K562 (cell line): ENCODE data around the gene CRADD. TPM values are rescaled to one million over a fixed set of nuclear protein-coding genes. Genes with fewer than 3 reads are reported as not detected.

Source experiments
- NCOA4 ChIP-seq: fragments of 450-650 bp; IDR thresholded peaks from 2 replicates; pipeline ENCODE4 v1.6.1; 2018; ENCODE audit warnings: mild to moderate bottlenecking; ENCODE audit not compliant: partially characterized antibody
- POLR2H ChIP-seq: IDR thresholded peaks from 2 replicates; pipeline ENCODE4 v1.6.1; 2016; ENCODE audit warnings: missing genetic modification characterization, low read depth, mild to moderate bottlenecking, control low read depth, missing compliant biosample characterization, moderate library complexity
- PURB ChIP-seq: sonication (generic); formaldehyde crosslinking; IDR thresholded peaks from 2 replicates; pipeline ENCODE4 v1.9.0; 2021; ENCODE audit warnings: low read depth, mild to moderate bottlenecking, missing genetic modification reagents
- TFAM ChIP-seq: fragments of 250-450 bp; sonication (Bioruptor Pico); conservative IDR thresholded peaks from 2 replicates; pipeline ENCODE4 v1.5.0; 2021; ENCODE audit warnings: mild to moderate bottlenecking, moderate library complexity
- ZBTB8A ChIP-seq: fragments of 450-650 bp; IDR thresholded peaks from 2 replicates; pipeline ENCODE4 v1.6.1; 2018; ENCODE audit warnings: mild to moderate bottlenecking, moderate library complexity; ENCODE audit not compliant: partially characterized antibody
- ZC3H11A ChIP-seq: IDR thresholded peaks from 2 replicates; pipeline ENCODE4 v1.6.1; 2012; ENCODE audit warnings: low read depth, low read length, improper control_type of control experiment
- ZNF263 ChIP-seq: sonication (generic); formaldehyde crosslinking; IDR thresholded peaks from 2 replicates; pipeline ENCODE4 v1.8.0; 2022; ENCODE audit warnings: mild to moderate bottlenecking, missing genetic modification reagents, borderline replicate concordance
- ZNF696 ChIP-seq: fragments of 250-450 bp; sonication (Bioruptor Pico); conservative IDR thresholded peaks from 2 replicates; pipeline ENCODE4 v1.4.0; 2020; ENCODE audit warnings: mild to moderate bottlenecking, moderate library complexity
- ZNF785 ChIP-seq: fragments of 250-450 bp; sonication (Bioruptor Pico); IDR thresholded peaks from 2 replicates; pipeline ENCODE4 v1.4.0; 2020; ENCODE audit warnings: mild to moderate bottlenecking
- polyA plus RNA-seq, 8 experiments: library from polyadenylated mRNA; depleted of rRNA in 4 of 8; stranded (reverse) in 5 of 8; unstranded in 3 of 8; fragments of >200 nt; fragmentation: Nextera tagmentation in 2 of 8; fragmentation: Illumina TruSeq in 1 of 8; extraction: Ambion mirVana in 2 of 8; extraction: Trizol in 1 of 8; gene quantifications; 2 replicates each; pipeline versions ENCODE4 v1.2.1 to v1.2.3, GENCODE V29; 2011 to 2014; ENCODE audit warnings: inconsistent platforms in 1 of 8, missing spikeins in 1 of 8
- total RNA-seq, 7 experiments: library from RNA; depleted of rRNA in 6 of 7; stranded (reverse); fragments of >200 nt in 6 of 7; fragmentation: Illumina TruSeq in 2 of 7; extraction: Trizol in 2 of 7; gene quantifications; 2 replicates each; pipeline versions ENCODE4 v1.2.1 to v1.2.3, GENCODE V29; 2011 to 2021; ENCODE audit warnings: low replicate concordance in 1 of 7
- TF ChIP-seq, protein P1 (sequence below), 2 experiments: fragments of 450-650 bp in 1 of 2; sonication (generic) in 1 of 2; formaldehyde crosslinking in 1 of 2; IDR thresholded peaks; 2 replicates each; pipeline versions ENCODE4 v1.7.1 to v1.9.0; 2016 to 2022; ENCODE audit warnings: inconsistent platforms in 1 of 2, mild to moderate bottlenecking in 1 of 2, missing genetic modification reagents in 1 of 2
- TF ChIP-seq, protein P2 (sequence below): IDR thresholded peaks from 2 replicates; pipeline ENCODE4 v1.6.1; 2012; ENCODE audit warnings: low read depth, low read length, improper control_type of control experiment, borderline replicate concordance
- TF ChIP-seq, protein P3 (sequence below), 2 experiments: fragments of 200-800 bp in 1 of 2; sonication (Bioruptor generic) in 1 of 2; sonication (generic) in 1 of 2; formaldehyde crosslinking in 1 of 2; IDR thresholded peaks in 1 of 2; conservative IDR thresholded peaks in 1 of 2; 2 replicates each; pipeline versions ENCODE4 v1.5.0 to v1.6.1; 2016 to 2020; ENCODE audit warnings: missing compliant biosample characterization in 1 of 2, missing genetic modification characterization in 1 of 2, missing genetic modification reagents in 1 of 2
- TF ChIP-seq, protein P4 (sequence below): sonication (generic); formaldehyde crosslinking; IDR thresholded peaks from 2 replicates; pipeline ENCODE4 v1.8.0; 2023; ENCODE audit warnings: mild to moderate bottlenecking, missing genetic modification reagents

The CRADD gene
- total and polyA plus RNA-seq, 9 of the 15 experiments (the other 6 are each of a cell fraction or from before 2014, with no cell fraction given), result 20.5 to 41.1 (median 25.9) TPM

DNA sequence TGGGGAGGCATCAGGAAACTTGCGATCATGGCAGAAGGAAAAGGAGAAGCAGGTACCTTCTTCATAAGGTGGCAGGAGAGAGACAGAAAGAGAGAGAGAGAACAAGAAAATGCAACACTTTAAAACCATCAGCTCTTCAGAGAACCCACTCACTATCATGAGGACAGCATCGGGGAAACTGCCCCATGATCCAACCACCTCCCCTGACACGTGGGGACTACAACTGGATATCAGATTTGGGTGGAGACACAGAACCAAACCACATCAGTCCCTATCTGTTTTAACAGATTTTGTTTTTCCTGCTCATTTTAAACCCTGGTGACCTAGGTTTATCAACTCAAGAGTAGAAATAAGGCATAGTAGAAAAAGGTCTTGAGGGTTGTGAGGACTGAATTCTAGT, 261.1 kb downstream of the CRADD start (continued):
- TF ChIP-seq ZNF696 (CRISPR knock-in tag) (no peak), PURB (CRISPR knock-in tag) (no peak), TFAM (CRISPR knock-in tag) (no peak), ZNF785 (no peak), NCOA4 (no peak), ZBTB8A (no peak), POLR2H (no peak), ZNF263 (no peak), ZC3H11A (no peak)
- TF ChIP-seq, protein P1, sequence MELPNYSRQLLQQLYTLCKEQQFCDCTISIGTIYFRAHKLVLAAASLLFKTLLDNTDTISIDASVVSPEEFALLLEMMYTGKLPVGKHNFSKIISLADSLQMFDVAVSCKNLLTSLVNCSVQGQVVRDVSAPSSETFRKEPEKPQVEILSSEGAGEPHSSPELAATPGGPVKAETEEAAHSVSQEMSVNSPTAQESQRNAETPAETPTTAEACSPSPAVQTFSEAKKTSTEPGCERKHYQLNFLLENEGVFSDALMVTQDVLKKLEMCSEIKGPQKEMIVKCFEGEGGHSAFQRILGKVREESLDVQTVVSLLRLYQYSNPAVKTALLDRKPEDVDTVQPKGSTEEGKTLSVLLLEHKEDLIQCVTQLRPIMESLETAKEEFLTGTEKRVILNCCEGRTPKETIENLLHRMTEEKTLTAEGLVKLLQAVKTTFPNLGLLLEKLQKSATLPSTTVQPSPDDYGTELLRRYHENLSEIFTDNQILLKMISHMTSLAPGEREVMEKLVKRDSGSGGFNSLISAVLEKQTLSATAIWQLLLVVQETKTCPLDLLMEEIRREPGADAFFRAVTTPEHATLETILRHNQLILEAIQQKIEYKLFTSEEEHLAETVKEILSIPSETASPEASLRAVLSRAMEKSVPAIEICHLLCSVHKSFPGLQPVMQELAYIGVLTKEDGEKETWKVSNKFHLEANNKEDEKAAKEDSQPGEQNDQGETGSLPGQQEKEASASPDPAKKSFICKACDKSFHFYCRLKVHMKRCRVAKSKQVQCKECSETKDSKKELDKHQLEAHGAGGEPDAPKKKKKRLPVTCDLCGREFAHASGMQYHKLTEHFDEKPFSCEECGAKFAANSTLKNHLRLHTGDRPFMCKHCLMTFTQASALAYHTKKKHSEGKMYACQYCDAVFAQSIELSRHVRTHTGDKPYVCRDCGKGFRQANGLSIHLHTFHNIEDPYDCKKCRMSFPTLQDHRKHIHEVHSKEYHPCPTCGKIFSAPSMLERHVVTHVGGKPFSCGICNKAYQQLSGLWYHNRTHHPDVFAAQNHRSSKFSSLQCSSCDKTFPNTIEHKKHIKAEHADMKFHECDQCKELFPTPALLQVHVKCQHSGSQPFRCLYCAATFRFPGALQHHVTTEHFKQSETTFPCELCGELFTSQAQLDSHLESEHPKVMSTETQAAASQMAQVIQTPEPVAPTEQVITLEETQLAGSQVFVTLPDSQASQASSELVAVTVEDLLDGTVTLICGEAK (IDR thresholded peaks at IDR 0.05), result no peak
- TF ChIP-seq, protein P1 (CRISPR knock-in tag; IDR thresholded peaks at IDR 0.05), result no peak
- TF ChIP-seq, protein P2, sequence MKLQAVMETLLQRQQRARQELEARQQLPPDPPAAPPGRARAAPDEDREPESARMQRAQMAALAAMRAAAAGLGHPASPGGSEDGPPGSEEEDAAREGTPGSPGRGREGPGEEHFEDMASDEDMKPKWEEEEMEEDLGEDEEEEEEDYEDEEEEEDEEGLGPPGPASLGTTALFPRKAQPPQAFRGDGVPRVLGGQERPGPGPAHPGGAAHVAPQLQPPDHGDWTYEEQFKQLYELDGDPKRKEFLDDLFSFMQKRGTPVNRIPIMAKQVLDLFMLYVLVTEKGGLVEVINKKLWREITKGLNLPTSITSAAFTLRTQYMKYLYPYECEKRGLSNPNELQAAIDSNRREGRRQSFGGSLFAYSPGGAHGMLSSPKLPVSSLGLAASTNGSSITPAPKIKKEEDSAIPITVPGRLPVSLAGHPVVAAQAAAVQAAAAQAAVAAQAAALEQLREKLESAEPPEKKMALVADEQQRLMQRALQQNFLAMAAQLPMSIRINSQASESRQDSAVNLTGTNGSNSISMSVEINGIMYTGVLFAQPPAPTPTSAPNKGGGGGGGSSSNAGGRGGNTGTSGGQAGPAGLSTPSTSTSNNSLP, result no peak
- TF ChIP-seq, protein P3, sequence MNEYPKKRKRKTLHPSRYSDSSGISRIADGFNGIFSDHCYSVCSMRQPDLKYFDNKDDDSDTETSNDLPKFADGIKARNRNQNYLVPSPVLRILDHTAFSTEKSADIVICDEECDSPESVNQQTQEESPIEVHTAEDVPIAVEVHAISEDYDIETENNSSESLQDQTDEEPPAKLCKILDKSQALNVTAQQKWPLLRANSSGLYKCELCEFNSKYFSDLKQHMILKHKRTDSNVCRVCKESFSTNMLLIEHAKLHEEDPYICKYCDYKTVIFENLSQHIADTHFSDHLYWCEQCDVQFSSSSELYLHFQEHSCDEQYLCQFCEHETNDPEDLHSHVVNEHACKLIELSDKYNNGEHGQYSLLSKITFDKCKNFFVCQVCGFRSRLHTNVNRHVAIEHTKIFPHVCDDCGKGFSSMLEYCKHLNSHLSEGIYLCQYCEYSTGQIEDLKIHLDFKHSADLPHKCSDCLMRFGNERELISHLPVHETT (CRISPR knock-in tag; conservative IDR thresholded peaks at IDR 0.05 in 1 of 2, IDR thresholded peaks at IDR 0.05 in 1 of 2), result peak in 1 of 2 experiments; percentile 55; a peak in 1 of 4 replicates
- TF ChIP-seq, protein P4, sequence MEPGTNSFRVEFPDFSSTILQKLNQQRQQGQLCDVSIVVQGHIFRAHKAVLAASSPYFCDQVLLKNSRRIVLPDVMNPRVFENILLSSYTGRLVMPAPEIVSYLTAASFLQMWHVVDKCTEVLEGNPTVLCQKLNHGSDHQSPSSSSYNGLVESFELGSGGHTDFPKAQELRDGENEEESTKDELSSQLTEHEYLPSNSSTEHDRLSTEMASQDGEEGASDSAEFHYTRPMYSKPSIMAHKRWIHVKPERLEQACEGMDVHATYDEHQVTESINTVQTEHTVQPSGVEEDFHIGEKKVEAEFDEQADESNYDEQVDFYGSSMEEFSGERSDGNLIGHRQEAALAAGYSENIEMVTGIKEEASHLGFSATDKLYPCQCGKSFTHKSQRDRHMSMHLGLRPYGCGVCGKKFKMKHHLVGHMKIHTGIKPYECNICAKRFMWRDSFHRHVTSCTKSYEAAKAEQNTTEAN, result no peak
